PFSK-1 (cell line): ENCODE data around the gene APBB2.

Source experiments
- FOXP2 ChIP-seq: optimal IDR thresholded peaks from 2 replicates; pipeline ENCODE3; 2011; ENCODE audit warnings: borderline replicate concordance, control low read depth, inconsistent platforms; ENCODE audit not compliant: insufficient read depth; ENCODE audit errors: extremely low read length, extremely low read depth
- POLR2AphosphoS5 ChIP-seq: IDR thresholded peaks from 2 replicates; pipeline ENCODE4 v1.6.1; 2012; ENCODE audit warnings: low read depth, mild to moderate bottlenecking, control low read depth, low read length, moderate library complexity
- REST ChIP-seq, 2 experiments: IDR thresholded peaks; 2 replicates each; pipeline versions ENCODE4 v1.6.1 to v1.8.0; 2011 to 2012; ENCODE audit warnings: low read depth in 2 of 2, low read length in 2 of 2, control low read depth in 1 of 2, inconsistent platforms in 1 of 2, mild to moderate bottlenecking in 1 of 2, moderate library complexity in 1 of 2; ENCODE audit not compliant: insufficient read depth in 1 of 2
- SIN3A ChIP-seq: IDR thresholded peaks from 2 replicates; pipeline ENCODE4 v1.6.1; 2012; ENCODE audit warnings: mild to moderate bottlenecking, low read length, moderate library complexity, borderline replicate concordance; ENCODE audit not compliant: insufficient read depth
- TAF1 ChIP-seq: IDR thresholded peaks from 2 replicates; pipeline ENCODE4 v1.6.1; 2012; ENCODE audit warnings: low read length, control low read depth, borderline replicate concordance; ENCODE audit not compliant: insufficient read depth

DNA sequence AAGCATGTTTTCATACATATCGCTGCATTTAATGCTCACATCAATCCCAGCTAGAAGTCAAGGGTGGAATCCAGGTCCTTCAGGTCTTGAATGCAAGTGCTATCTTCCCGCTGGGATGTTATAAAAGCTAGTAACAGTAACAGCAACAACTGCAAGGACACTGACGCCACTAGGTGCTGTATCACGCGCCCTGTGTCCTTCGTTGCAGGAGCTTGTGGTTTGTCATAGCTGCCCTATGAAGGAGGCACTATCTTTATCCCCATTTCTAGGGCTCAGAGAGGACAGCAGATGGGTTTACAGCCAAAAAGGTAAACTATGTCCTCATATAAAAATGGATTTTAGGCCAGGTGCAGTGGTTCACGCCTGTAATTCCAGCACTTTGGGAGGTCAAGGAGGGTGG lies 261.7 kb downstream of the APBB2 start:
- no peak for TF ChIP-seq POLR2AphosphoS5
- no peak for TF ChIP-seq TAF1
- no peak for TF ChIP-seq SIN3A
- no peak for TF ChIP-seq REST (IDR thresholded peaks at IDR 0.05; ENCODE audit: insufficient read depth in 1 of 2, low read depth in 2 of 2, low read length in 2 of 2)
- no peak for TF ChIP-seq FOXP2
